Measurements from ENCODE around the gene HDGFL2. TPM values are rescaled to one million over a fixed set of nuclear protein-coding genes. Genes with fewer than 3 reads are reported as not detected.
A peak's percentile ranks its signal among the peaks of the same experiment; 100 is the strongest.

HDGFL2 gene
- polyA plus RNA-seq, 3 donors: 7.0 to 13.2 (median 10.5) TPM

DNA sequence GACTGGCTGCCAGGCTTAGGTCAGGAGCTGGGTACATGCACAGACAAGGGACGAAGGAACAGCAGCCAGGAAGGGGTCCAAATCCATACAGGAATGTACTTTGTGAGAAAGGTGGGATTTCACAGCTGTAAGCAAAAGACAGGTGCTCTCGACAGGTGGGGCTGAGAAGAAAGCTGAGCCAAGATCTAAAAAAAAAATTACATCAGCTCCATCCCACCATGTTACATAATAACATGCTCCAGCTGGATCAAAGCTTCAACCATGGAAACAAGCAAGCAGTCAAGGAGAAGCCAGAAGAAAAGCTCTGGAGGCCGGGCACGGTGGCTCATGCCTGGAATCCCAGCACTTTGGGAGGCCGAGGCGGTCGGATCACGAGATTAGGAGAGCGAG is 22.5 kb upstream of the HDGFL2 start:
- H3K9me3 ChIP-seq (replicated peaks in 1 of 2; ENCODE audit: control insufficient read depth in 1 of 2, insufficient read depth in 1 of 2, low read length in 2 of 2): no peaks in the 10 kb centered on the region
- intact Hi-C loops (cut with micrococcal nuclease): no loop called here
- no peaks in the 10 kb centered on the region for H3K27me3 ChIP-seq (ENCODE audit: control insufficient read depth in 2 of 2, insufficient read depth in 2 of 2, low read length in 2 of 2)
- H2AFZ ChIP-seq (ENCODE audit: insufficient read depth, low read depth, low read length, poor library complexity, severe bottlenecking): no peak overlapping the region
- no peak overlapping the region for H3K4me3 Mint-ChIP-seq
- H3K4me1 Mint-ChIP-seq: no peaks in the 10 kb centered on the region
- H3K4me2 ChIP-seq (replicated peaks; ENCODE audit: extremely low read depth, low read length, poor library complexity, severe bottlenecking): no peak overlapping the region
- peaks cover 0 to 4% (median 0%) of the 10 kb centered on the region in 3 donors for H3K27me3 Mint-ChIP-seq (ENCODE audit: low read depth in 3 of 3)
- no peak overlapping the region for H3K27ac ChIP-seq (ENCODE audit: low read depth in 1 of 2, low read length in 2 of 2)
- TF ChIP-seq, protein P1, sequence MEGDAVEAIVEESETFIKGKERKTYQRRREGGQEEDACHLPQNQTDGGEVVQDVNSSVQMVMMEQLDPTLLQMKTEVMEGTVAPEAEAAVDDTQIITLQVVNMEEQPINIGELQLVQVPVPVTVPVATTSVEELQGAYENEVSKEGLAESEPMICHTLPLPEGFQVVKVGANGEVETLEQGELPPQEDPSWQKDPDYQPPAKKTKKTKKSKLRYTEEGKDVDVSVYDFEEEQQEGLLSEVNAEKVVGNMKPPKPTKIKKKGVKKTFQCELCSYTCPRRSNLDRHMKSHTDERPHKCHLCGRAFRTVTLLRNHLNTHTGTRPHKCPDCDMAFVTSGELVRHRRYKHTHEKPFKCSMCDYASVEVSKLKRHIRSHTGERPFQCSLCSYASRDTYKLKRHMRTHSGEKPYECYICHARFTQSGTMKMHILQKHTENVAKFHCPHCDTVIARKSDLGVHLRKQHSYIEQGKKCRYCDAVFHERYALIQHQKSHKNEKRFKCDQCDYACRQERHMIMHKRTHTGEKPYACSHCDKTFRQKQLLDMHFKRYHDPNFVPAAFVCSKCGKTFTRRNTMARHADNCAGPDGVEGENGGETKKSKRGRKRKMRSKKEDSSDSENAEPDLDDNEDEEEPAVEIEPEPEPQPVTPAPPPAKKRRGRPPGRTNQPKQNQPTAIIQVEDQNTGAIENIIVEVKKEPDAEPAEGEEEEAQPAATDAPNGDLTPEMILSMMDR (IDR thresholded peaks at IDR 0.05): no peak
- H3K36me3 Mint-ChIP-seq: peaks cover 64 to 94% of the 10 kb centered on the region in 2 donors
- H3K36me3 ChIP-seq (replicated peaks in 1 of 2; ENCODE audit: control insufficient read depth in 1 of 2, insufficient read depth in 2 of 2, low read length in 2 of 2): peaks cover 83 to 100% of the 10 kb centered on the region in 2 donors
- no peak overlapping the region for H3K9ac ChIP-seq (ENCODE audit: insufficient read depth, low read length, poor library complexity, severe bottlenecking)
- peak overlapping the region in 1 of 7 donors; percentile 3 for H3K27ac Mint-ChIP-seq
- WGBS (ENCODE audit: insufficient coverage): 100% methylated on average over 2 of the region's 9 CpGs
- no peaks in the 10 kb centered on the region for H3K4me1 ChIP-seq (ENCODE audit: control insufficient read depth in 1 of 2, insufficient read depth in 2 of 2, low read length in 2 of 2)
- no peaks in the 10 kb centered on the region for H3K9me3 Mint-ChIP-seq
- H3K79me2 ChIP-seq (ENCODE audit: insufficient read depth, low read length): peaks cover 1% of the 10 kb centered on the region
- H4K20me1 ChIP-seq (ENCODE audit: insufficient read depth, low read length): peaks cover 77% of the 10 kb centered on the region
- DNase-seq: no peak
- no peak overlapping the region for H3K4me3 ChIP-seq (replicated peaks in 1 of 3; ENCODE audit: low read depth in 2 of 3, low read length in 3 of 3)

DNA sequence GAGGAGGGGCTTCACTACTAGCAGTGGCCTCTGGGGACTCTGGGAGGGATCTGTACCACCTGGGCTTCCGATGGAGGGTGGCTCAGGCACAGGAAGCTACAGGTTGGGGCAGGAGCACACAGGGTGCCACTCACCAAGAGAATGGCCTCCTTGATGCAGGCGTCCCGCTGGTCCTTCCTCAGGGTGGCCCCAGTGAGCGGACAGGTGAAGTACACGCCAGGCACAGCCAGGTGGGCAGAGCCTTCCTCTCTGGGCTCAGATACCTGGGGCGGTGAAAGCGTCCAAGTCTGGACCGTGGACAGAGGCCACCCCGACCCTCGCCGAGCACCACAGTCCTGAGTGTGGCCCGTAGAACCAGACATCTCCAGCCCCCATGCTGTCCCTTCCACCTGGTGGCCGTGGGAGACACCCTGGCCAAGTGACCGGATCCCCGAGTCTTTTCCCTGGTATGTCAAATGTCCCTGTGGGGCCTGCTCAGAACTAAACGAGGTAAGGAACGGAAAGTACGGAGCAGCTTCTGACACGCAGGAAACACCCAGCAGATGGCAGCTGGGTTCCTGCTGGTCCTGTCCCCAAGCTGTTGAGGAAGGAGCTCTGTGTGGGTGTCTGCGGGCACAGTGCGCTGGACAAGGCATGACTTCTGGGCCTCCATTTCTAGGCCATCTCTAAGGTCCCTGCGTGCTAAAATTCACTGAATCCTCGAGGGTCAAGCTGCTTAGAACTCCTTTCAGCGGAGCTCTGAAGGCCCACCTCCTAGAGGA is 19.7 kb upstream of the HDGFL2 start:
- no peak overlapping the region for H2AFZ ChIP-seq (ENCODE audit: insufficient read depth, low read depth, low read length, poor library complexity, severe bottlenecking)
- H4K20me1 ChIP-seq (ENCODE audit: insufficient read depth, low read length): peaks cover 81% of the 10 kb centered on the region
- 85% methylated on average over 24 of the region's 24 CpGs for WGBS (ENCODE audit: insufficient coverage)
- Mint-ChIP-seq H3K27me3 (ENCODE audit: low read depth in 3 of 3) (peaks cover 0 to 4% (median 0%) of the 10 kb centered on the region in 3 donors), H3K9me3 (no peaks in the 10 kb centered on the region), H3K4me3 (no peak overlapping the region), H3K27ac (peak overlapping the region in 4 of 7 donors; percentile 2 to 25 (median 14)), H3K4me1 (peaks cover 19% of the 10 kb centered on the region), H3K36me3 (peaks cover 48 to 75% of the 10 kb centered on the region in 2 donors)
- TF ChIP-seq, protein P1 (IDR thresholded peaks at IDR 0.05): no peak
- no peaks in the 10 kb centered on the region for H3K27me3 ChIP-seq (ENCODE audit: control insufficient read depth in 2 of 2, insufficient read depth in 2 of 2, low read length in 2 of 2)
- peaks cover 15 to 16% of the 10 kb centered on the region in 2 donors for H3K4me1 ChIP-seq (ENCODE audit: control insufficient read depth in 1 of 2, insufficient read depth in 2 of 2, low read length in 2 of 2)
- no peak overlapping the region for H3K27ac ChIP-seq (ENCODE audit: low read depth in 1 of 2, low read length in 2 of 2)
- H3K79me2 ChIP-seq (ENCODE audit: insufficient read depth, low read length): peaks cover 23% of the 10 kb centered on the region
- H3K4me3 ChIP-seq (replicated peaks in 1 of 3; ENCODE audit: low read depth in 2 of 3, low read length in 3 of 3): no peak overlapping the region
- H3K36me3 ChIP-seq (replicated peaks in 1 of 2; ENCODE audit: control insufficient read depth in 1 of 2, insufficient read depth in 2 of 2, low read length in 2 of 2): peaks cover 56 to 74% of the 10 kb centered on the region in 2 donors
- DNase-seq: no peak
- H3K9me3 ChIP-seq (replicated peaks in 1 of 2; ENCODE audit: control insufficient read depth in 1 of 2, insufficient read depth in 1 of 2, low read length in 2 of 2): no peaks in the 10 kb centered on the region
- intact Hi-C loops (cut with micrococcal nuclease): no loop called here
- H3K4me2 ChIP-seq (replicated peaks; ENCODE audit: extremely low read depth, low read length, poor library complexity, severe bottlenecking): no peak overlapping the region
- H3K9ac ChIP-seq (ENCODE audit: insufficient read depth, low read length, poor library complexity, severe bottlenecking): no peak overlapping the region

All from CD14-positive monocyte (primary cell).